GM23338 (cell line): ENCODE measurements around the gene CHST11.

Experiments used
- CREB1 ChIP-seq: fragments of 250-450 bp; sonication (Bioruptor Pico); IDR thresholded peaks from 2 replicates; pipeline ENCODE4 v1.5.0; 2020; ENCODE audit warnings: low read depth, mild to moderate bottlenecking, moderate library complexity
- EZH2 ChIP-seq: fragments of 200-600 bp; sonication (generic); IDR thresholded peaks from one replicate; pipeline ENCODE4 v1.8.0; 2017; ENCODE audit warnings: antibody characterized with exemption, mild to moderate bottlenecking, low read depth; ENCODE audit not compliant: unreplicated experiment
- EZH2phosphoT487 ChIP-seq: fragments of 200-600 bp; sonication (generic); IDR thresholded peaks from one replicate; pipeline ENCODE4 v1.8.1; 2018; ENCODE audit warnings: antibody characterized with exemption; ENCODE audit not compliant: unreplicated experiment
- NANOG ChIP-seq: IDR thresholded peaks from 2 replicates; pipeline ENCODE4 v1.6.1; 2016; ENCODE audit warnings: antibody characterized with exemption, borderline replicate concordance
- POLR2AphosphoS5 ChIP-seq: IDR thresholded peaks from 2 replicates; pipeline ENCODE4 v1.6.1; 2016; ENCODE audit warnings: antibody characterized with exemption, low read depth
- STAT1 ChIP-seq: IDR thresholded peaks from one replicate; pipeline ENCODE4 v1.6.1; 2016; ENCODE audit warnings: antibody characterized with exemption; ENCODE audit not compliant: unreplicated experiment
- ZNF331 ChIP-seq: fragments of 250-450 bp; sonication (Bioruptor Pico); IDR thresholded peaks from 2 replicates; pipeline ENCODE4 v1.5.0; 2020; ENCODE audit warnings: low read depth, mild to moderate bottlenecking, moderate library complexity
- TF ChIP-seq, protein P1 (sequence below), 2 experiments: fragments of 200-600 bp in 1 of 2; sonication (generic) in 1 of 2; conservative IDR thresholded peaks; 2 replicates each; pipeline versions ENCODE4 v1.5.1 to v1.6.1; 2016 to 2017; ENCODE audit warnings: antibody characterized with exemption in 2 of 2, low read depth in 2 of 2, mild to moderate bottlenecking in 2 of 2, moderate library complexity in 1 of 2
- TF ChIP-seq, protein P2 (sequence below): IDR thresholded peaks from one replicate; pipeline ENCODE4 v1.6.1; 2018; ENCODE audit warnings: antibody characterized with exemption; ENCODE audit not compliant: unreplicated experiment

DNA sequence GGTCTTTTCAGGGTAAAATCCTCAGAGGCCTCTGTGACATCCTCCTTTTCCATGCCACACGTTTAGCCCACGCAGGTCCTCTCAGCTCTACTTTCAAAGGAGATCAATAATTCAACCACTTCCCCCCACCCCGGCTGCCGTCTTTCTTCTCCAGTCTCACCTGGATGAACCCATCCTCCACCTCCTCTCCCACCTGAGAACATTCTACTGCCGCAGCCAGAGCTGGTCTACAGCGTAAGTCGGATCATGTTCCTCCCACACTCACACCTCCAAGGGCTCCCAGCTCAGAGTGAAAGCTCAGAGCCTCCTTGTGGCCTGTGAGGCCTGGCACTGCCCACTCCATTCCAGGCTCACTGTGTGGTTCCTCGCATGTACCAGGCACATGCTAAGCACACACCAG lies 246.6 kb downstream of the CHST11 start:
- TF ChIP-seq NANOG = no peak
- TF ChIP-seq, protein P1, sequence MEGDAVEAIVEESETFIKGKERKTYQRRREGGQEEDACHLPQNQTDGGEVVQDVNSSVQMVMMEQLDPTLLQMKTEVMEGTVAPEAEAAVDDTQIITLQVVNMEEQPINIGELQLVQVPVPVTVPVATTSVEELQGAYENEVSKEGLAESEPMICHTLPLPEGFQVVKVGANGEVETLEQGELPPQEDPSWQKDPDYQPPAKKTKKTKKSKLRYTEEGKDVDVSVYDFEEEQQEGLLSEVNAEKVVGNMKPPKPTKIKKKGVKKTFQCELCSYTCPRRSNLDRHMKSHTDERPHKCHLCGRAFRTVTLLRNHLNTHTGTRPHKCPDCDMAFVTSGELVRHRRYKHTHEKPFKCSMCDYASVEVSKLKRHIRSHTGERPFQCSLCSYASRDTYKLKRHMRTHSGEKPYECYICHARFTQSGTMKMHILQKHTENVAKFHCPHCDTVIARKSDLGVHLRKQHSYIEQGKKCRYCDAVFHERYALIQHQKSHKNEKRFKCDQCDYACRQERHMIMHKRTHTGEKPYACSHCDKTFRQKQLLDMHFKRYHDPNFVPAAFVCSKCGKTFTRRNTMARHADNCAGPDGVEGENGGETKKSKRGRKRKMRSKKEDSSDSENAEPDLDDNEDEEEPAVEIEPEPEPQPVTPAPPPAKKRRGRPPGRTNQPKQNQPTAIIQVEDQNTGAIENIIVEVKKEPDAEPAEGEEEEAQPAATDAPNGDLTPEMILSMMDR (conservative IDR thresholded peaks at IDR 0.05; ENCODE audit: low read depth in 2 of 2) = no peak
- TF ChIP-seq POLR2AphosphoS5 = no peak
- TF ChIP-seq, protein P2, sequence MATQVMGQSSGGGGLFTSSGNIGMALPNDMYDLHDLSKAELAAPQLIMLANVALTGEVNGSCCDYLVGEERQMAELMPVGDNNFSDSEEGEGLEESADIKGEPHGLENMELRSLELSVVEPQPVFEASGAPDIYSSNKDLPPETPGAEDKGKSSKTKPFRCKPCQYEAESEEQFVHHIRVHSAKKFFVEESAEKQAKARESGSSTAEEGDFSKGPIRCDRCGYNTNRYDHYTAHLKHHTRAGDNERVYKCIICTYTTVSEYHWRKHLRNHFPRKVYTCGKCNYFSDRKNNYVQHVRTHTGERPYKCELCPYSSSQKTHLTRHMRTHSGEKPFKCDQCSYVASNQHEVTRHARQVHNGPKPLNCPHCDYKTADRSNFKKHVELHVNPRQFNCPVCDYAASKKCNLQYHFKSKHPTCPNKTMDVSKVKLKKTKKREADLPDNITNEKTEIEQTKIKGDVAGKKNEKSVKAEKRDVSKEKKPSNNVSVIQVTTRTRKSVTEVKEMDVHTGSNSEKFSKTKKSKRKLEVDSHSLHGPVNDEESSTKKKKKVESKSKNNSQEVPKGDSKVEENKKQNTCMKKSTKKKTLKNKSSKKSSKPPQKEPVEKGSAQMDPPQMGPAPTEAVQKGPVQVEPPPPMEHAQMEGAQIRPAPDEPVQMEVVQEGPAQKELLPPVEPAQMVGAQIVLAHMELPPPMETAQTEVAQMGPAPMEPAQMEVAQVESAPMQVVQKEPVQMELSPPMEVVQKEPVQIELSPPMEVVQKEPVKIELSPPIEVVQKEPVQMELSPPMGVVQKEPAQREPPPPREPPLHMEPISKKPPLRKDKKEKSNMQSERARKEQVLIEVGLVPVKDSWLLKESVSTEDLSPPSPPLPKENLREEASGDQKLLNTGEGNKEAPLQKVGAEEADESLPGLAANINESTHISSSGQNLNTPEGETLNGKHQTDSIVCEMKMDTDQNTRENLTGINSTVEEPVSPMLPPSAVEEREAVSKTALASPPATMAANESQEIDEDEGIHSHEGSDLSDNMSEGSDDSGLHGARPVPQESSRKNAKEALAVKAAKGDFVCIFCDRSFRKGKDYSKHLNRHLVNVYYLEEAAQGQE = no peak
- no peak for TF ChIP-seq EZH2phosphoT487
- no peak for TF ChIP-seq EZH2
- no peak for TF ChIP-seq STAT1
- TF ChIP-seq CREB1 (CRISPR knock-in tag) = no peak
- TF ChIP-seq ZNF331 (CRISPR knock-in tag) = no peak
